HG03060 (cell line): ENCODE measurements around the gene MXRA8.
A peak's percentile ranks its signal among the peaks of the same experiment; 100 is the strongest.

Experiments used
- ATAC-seq: cut with Tn5 transposase; IDR thresholded peaks from one replicate; pipeline ENCODE4 v1.9.1; 2021; ENCODE audit warnings: low read depth, moderate number of reproducible peaks; ENCODE audit not compliant: unreplicated experiment

Gene MXRA8

DNA sequence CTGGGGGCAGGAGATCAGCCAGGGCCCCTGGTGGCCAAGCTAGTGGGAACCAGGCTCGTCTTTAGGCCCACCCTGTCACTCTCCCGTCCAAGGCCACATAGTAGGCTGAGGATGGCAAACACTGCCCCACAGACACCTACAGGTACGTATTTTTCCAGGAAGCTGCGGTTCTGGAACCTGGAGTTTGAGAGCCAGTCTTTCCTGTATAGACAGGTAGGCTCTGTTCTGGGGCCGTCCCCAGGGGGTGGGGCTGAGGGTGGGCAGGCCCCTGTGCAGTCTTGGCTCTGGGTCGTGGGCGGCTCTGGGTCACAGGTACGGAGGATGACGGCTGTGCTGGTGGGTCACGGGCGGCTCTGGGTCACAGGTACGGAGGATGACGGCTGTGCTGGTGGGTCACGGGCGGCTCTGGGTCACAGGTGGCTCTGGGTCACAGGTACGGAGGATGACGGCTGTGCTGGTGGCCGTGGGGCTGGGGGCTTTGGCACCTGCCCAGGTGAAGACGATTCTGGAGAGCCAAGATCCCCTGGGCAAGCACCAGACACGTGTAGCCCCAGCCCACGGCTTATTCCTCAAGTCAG, 47.8 kb downstream of the MXRA8 start:
- no peak for ATAC-seq

DNA sequence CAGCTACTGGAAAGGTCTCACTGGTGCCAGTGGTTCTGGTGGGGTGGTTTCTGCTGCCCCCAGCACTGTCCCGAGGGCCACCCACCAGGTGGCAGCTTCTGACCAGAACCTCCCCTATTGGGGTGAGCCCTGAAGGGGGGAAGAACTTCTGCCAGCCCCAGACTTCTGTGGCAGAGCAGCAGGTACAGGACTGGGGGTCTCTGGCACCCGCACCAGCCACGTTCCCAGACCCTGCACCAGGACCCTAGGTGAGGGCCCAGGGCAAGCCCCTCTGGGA, 48.3 kb downstream of the MXRA8 start:
- ATAC-seq = no peak

DNA sequence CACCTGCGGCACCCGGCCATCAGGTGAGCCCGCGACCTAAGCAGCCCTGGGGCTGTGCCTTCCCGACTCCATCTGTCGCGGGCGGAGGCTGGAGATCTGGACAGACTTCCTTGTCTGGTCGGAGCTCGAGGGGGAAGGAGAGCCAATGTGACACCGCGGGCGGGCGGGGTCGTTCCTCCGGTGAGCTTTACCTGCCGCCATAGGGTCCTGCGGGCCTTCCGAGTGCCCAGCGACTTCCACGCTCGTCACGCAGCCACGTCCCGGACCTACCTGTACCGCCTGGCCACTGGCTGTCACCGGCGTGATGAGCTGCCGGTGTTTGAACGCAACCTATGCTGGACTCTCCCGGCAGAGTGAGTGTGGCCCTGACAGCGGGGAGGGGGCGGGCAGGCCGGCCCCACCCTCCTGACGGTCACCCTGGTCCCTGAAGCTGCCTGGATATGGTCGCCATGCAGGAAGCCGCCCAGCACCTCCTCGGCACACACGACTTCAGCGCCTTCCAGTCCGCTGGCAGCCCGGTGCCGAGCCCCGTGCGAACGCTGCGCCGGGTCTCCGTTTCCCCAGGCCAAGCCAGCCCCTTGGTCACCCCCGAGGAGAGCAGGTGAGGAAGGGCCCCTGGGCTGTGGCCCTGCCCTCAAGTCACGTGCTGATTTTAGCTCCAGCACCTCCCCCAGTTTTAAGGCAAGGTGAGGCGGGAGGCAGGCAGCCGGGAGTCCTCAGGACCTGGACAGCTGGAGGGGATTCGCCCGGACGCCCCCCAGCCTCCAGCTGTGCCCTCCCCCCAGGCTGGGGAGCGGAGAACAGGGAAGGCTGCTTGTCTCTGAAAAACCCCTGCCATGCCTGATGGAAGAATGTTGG, 48.9 kb downstream of the MXRA8 start:
- ATAC-seq = no peak

- no peak for ATAC-seq
Observed at GRCh38 chr1:1308756-1309250, 49.6 kb downstream of the MXRA8 start.

GRCh38 chr1:1307923-1308755, 50.2 kb downstream of the MXRA8 start, which contains the start of the genes ACAP3 and PUSL1:
Gene ACAP3 (minus strand): TSS chr1:1307930. CDS start chr1:1307815, 115 bp downstream.
Gene PUSL1 (plus strand): TSS chr1:1308597. CDS start chr1:1308644, 47 bp downstream.
- ATAC-seq = peak; percentile 39

DNA sequence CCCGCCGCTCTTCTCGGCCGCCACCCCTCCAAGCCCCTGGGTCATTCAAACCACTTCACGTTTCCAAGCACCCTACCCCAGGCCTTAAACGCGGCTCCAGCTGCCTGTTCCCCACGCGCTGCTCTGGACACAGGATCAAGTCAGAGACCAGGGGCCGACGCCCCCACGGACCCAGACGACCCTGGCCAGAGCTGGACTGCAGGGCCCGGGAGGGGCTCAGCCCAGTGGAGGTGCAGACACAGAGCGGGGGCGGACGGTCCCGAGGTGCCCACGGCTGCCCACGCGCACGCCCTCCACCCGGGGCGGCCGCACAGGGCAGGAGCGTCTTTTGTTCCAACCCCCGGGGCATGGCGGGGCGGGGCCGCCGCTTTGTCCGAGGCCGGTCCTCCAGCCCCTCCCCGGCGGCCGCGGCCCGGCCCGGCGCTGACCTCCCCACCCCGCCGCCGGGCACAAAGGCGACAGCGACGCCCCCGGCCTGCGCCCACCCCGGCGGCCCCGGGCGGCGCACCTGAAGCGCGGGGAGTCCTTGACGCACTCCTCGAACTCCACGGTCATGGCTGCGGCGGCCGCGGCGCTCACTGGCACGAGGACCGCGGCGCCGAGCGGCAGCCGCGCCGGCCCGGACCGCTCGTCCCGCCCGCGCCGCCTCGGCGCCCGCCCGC, 51.0 kb downstream of the MXRA8 start:
- no peak for ATAC-seq

GRCh38 chr1:1306661-1307260, 51.6 kb downstream of the MXRA8 start:
- ATAC-seq = no peak

DNA sequence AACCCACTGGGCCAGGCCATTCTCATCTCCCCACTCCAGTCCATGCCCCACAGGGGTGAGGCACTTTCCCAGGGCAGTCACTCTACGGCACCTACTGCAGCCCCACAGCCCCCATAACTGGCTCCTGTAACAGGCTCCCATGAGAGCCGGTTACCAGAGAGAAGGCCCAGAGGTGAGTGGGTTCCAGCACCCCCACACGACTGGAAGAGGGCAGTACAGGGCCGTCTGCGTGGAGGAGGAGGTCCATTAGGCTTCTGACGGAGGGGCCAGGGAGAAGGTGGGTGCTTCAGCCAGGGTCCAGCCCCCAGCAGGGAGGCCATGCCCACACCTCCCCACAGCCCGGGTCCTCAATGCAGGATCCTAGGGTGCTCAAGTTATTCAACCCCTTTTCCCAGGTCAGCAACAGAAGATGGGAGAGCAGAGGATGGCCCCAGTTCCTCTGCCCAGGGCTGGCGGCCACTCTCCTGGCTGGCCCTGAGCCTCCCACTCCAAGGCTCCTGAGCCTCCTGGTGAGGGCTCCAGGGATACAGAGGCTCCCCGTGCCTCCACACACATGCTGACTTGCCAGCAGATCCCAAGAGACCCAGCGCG, 52.2 kb downstream of the MXRA8 start:
- ATAC-seq = no peak

GRCh38 chr1:1305300-1306069, 52.9 kb downstream of the MXRA8 start:
- no peak for ATAC-seq

DNA sequence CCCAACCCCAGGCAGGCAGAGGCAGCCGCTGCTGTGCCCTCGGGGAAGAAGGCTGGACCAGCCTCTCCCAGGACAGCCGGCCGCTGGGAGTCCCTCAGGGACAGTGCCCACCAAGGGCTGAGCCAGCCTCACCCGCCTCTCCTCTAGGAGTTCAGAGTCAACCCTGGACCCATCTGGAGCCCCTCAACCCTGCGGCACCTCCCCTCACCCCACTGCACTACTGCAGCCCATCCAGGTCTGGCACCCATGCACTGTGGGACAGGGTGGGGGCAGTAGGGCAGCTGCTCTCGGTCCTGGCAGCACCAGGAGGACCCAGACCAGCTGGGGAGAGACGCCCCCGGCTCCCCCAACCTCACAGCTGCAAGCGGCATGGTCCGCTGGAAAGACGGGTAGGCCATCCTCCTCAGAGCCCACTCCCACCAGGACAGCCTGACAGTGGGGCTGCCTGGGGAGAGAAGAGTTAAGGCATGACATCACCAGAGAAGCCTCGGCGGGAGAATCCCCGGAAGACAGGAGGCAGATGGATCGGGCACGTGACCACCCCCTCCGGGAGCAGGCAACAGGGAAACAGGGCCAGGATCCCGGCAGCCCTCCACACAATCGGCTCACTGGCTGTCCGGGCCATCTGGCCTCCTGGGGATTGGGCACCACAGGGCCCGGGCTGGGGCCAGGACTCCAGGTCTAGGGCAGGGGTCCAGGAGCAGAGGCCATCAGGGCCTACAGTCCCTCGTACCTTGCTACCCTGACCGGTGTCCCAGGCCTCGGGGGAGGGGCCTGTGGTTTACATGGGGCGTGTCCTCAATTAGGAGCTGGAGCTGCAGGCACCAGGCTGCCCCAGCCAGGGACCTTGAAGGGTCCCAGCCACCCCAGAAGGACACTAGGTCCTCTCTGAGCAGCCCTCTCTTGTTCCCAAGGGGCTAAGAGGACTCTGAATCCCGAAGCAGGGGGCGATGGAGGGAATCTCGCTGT, 53.7 kb downstream of the MXRA8 start:
- ATAC-seq = no peak

GRCh38 chr1:1303736-1304135, 54.6 kb downstream of the MXRA8 start:
- no peak for ATAC-seq

DNA sequence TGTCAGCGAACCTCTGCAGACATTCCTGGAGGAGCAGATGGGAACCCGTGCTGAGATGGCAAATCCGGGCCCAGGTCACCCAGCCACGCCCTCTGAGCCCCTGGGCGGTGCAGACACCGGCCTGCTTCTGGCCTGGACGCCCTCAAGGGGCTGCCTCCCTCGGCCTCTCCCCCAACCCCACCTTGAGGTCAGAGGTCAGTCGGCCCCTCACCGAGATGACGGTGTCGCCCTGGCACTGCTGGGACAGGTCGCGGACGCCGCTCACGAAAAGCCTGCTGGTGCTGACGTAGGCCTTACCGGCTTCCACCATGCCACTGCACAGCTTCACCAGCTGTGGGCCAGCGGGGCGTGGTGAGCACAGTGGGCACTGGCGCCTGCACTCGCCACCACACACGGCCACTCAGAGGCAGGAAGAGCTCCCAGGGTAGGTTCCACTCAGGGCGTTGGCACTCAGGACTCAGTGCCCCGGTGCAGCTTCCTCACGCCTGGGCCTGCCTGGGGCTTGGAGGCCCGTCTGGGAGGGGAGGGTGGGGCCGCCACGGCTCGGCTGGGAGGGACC, 55.3 kb downstream of the MXRA8 start:
- ATAC-seq = no peak
